Esophagus muscularis mucosa (tissue), 4 donors: ENCODE data around the gene RTKN. TPM values are rescaled to one million over a fixed set of nuclear protein-coding genes. Genes with fewer than 3 reads are reported as not detected.

Source experiments
- DNase-seq: peaks from one replicate; pipeline ENCODE4 v3.0.0-alpha.2; 2017; ENCODE audit errors: extremely low spot score
- H3K27ac ChIP-seq, 4 donors: fragments of 200-600 bp; sonication (generic); replicated peaks in 1 of 4; 1 replicate in 3 of 4; 2 replicates in 1 of 4; pipeline ENCODE4 v1.5.1; 2016 to 2019; ENCODE audit warnings: mild to moderate bottlenecking in 1 of 4
- H3K27me3 ChIP-seq, 4 donors: fragments of 200-600 bp; sonication (generic); one replicate each; pipeline versions ENCODE4 v1.5.1 to v1.6.0; 2016 to 2019
- H3K36me3 ChIP-seq, 4 donors: fragments of 200-600 bp; sonication (generic); one replicate each; pipeline ENCODE4 v1.5.1; 2016 to 2019
- H3K4me1 ChIP-seq, 4 donors: fragments of 200-600 bp; sonication (generic); one replicate each; pipeline ENCODE4 v1.5.1; 2016 to 2019
- H3K4me3 ChIP-seq, 4 donors: fragments of 200-600 bp; sonication (generic); 1 replicate in 2 of 4; 2 replicates in 2 of 4; pipeline ENCODE4 v1.5.1; 2016 to 2019; ENCODE audit warnings: mild to moderate bottlenecking in 4 of 4, moderate library complexity in 1 of 4
- H3K9me3 ChIP-seq, 4 donors: fragments of 200-600 bp; sonication (generic); 1 replicate in 3 of 4; 2 replicates in 1 of 4; pipeline ENCODE4 v1.5.1; 2016 to 2019
- EP300 ChIP-seq: sonication (generic); formaldehyde crosslinking; IDR thresholded peaks from one replicate; pipeline ENCODE4 v1.6.1; 2017; ENCODE audit warnings: antibody characterized with exemption
- POLR2A ChIP-seq: fragments of 450-650 bp; IDR thresholded peaks from one replicate; pipeline ENCODE4 v1.6.1; 2017; ENCODE audit warnings: antibody characterized with exemption, moderate library complexity, mild to moderate bottlenecking, low read depth
- POLR2AphosphoS5 ChIP-seq, 2 donors: sonication (generic); formaldehyde crosslinking; IDR thresholded peaks; one replicate each; pipeline ENCODE4 v1.6.1; 2017; ENCODE audit warnings: antibody characterized with exemption in 2 of 2
- WGBS: methylation state at CpG from one replicate; pipeline ENCODE4 v1.1.5; 2018; 5-methylcytosine and 5-hydroxymethylcytosine counted together
- intact Hi-C: fragments of 100-400 bp; cut with DNase I; formaldehyde crosslinking; loops from one replicate; pipeline ENCODE4 v1.15.1; 2023
- total RNA-seq, 4 donors: library from RNA; depleted of rRNA; stranded (reverse); fragments of >200 nt; gene quantifications; one replicate each; pipeline versions ENCODE4 v1.1.0 to v1.2.1, GENCODE V29; 2016
- TF ChIP-seq, protein P1 (sequence below), 3 experiments: fragments of 200-600 bp in 2 of 3; fragments of 450-650 bp in 1 of 3; sonication (generic) in 2 of 3; IDR thresholded peaks; one replicate each; pipeline ENCODE4 v1.5.1; 2017 to 2019; ENCODE audit warnings: antibody characterized with exemption in 3 of 3, mild to moderate bottlenecking in 2 of 3, moderate library complexity in 1 of 3

RTKN gene
- total RNA-seq, 4 donors from 2014 or later: 8.4 to 14.1 (median 11.3) TPM

DNA sequence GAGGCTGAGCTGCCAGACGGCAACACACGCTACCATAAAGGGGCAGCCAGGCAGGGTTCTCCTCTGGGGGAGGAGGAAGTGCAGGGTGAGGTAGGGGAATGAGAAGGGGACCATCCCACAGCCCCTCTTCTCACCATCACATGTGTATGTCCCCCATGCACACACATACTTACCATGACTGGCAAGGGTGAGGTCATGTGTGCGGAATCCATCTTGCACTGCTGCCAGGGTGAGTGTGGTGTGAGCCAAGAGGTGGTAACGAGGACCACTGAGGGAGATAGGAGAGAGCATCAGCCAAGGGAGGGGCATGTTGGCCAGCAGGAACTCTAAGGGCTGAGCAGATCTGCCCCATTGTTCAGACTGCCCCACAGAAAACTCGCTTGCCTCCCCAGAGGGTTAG, 13.1 kb downstream of the RTKN start:
- Histone ChIP-seq H3K4me3 (no peak overlapping the region), H3K4me1 (no peaks in the 10 kb centered on the region), H3K9me3 (no peaks in the 10 kb centered on the region), H3K27me3 (no peaks in the 10 kb centered on the region), H3K27ac (no peak overlapping the region), H3K36me3 (peaks cover 27 to 79% (median 75%) of the 10 kb centered on the region in 4 donors)
- WGBS: 79% methylated on average over 5 of the region's 5 CpGs
- intact Hi-C loops: no loop called here
- DNase-seq: no peak
- TF ChIP-seq POLR2A (no peak), EP300 (no peak), POLR2AphosphoS5 (IDR thresholded peaks at IDR 0.05) (no peak)
- TF ChIP-seq, protein P1, sequence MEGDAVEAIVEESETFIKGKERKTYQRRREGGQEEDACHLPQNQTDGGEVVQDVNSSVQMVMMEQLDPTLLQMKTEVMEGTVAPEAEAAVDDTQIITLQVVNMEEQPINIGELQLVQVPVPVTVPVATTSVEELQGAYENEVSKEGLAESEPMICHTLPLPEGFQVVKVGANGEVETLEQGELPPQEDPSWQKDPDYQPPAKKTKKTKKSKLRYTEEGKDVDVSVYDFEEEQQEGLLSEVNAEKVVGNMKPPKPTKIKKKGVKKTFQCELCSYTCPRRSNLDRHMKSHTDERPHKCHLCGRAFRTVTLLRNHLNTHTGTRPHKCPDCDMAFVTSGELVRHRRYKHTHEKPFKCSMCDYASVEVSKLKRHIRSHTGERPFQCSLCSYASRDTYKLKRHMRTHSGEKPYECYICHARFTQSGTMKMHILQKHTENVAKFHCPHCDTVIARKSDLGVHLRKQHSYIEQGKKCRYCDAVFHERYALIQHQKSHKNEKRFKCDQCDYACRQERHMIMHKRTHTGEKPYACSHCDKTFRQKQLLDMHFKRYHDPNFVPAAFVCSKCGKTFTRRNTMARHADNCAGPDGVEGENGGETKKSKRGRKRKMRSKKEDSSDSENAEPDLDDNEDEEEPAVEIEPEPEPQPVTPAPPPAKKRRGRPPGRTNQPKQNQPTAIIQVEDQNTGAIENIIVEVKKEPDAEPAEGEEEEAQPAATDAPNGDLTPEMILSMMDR (IDR thresholded peaks at IDR 0.05): no peak

DNA sequence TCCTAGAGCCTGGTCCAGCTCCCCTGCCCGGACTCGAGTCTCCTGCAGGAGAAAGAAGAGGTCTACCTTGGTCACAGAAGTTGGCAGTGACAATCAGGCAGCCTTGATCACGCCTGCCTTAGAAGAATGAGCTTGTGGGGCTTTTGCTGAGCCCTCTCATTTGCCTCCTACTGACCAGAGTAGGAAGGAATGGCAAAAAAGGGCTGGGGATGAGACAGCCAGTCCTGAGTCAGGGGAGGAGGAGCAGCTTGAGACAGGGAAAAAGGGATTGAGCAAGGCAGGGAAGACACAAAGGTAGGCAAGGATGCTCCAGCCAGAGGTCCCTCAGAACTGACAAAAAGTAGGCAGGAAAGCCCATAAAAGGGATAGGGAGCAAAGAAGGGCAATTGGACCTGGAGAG, 14.2 kb downstream of the RTKN start:
- TF ChIP-seq POLR2A: no peak
- no peak for TF ChIP-seq EP300
- TF ChIP-seq, protein P1 (IDR thresholded peaks at IDR 0.05): no peak
- no peak for TF ChIP-seq POLR2AphosphoS5 (IDR thresholded peaks at IDR 0.05)
- H3K4me3 ChIP-seq: no peak overlapping the region
- no peak for DNase-seq
- H3K9me3 ChIP-seq: no peaks in the 10 kb centered on the region
- intact Hi-C loops: no loop called here
- peaks cover 27 to 77% (median 74%) of the 10 kb centered on the region in 4 donors for H3K36me3 ChIP-seq
- peaks cover 0 to under 1% (median 0%) of the 10 kb centered on the region in 4 donors for H3K4me1 ChIP-seq
- H3K27ac ChIP-seq: no peak overlapping the region
- WGBS: 93% methylated on average over 3 of the region's 3 CpGs
- no peaks in the 10 kb centered on the region for H3K27me3 ChIP-seq

DNA sequence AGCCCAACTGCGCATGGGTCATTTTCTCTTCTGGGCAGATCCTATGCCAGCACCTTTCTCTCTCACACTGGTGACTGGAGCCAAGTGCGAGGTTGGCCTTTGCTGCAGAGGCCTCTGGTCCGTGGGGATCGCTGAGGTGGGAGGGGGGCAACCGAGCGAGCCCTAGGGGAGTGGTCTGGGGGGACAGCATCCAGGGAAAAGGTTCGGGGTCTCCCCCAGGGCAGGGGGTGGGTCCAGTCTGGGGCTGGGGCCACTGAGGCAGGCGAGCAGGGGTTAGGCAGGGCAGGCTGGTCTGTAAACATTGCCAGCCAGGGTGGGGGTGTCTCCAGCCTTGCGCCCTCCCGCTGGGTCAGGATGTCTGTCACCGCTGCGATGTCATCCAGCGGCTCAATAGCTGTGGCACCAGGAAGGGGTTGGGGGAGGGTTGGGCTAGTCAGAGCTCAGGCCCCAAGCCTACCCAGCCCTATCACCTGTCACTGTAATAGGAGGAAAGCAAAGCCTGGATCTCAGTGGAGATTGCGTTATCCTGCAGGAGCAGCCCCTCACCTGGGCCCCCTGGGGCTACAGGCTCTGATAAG, 15.5 kb downstream of the RTKN start:
- DNase-seq: no peak
- H3K36me3 ChIP-seq: peaks cover 18 to 64% (median 61%) of the 10 kb centered on the region in 4 donors
- H3K4me3 ChIP-seq: no peak overlapping the region
- peaks cover 7 to 10% (median 9%) of the 10 kb centered on the region in 4 donors for H3K4me1 ChIP-seq
- intact Hi-C loops: no loop called here
- TF ChIP-seq POLR2A (no peak), EP300 (no peak), POLR2AphosphoS5 (IDR thresholded peaks at IDR 0.05) (no peak)
- TF ChIP-seq, protein P1 (IDR thresholded peaks at IDR 0.05): no peak
- H3K27me3 ChIP-seq: no peaks in the 10 kb centered on the region
- no peaks in the 10 kb centered on the region for H3K9me3 ChIP-seq
- no peak overlapping the region for H3K27ac ChIP-seq
- 82% methylated on average over 14 of the region's 14 CpGs for WGBS

DNA sequence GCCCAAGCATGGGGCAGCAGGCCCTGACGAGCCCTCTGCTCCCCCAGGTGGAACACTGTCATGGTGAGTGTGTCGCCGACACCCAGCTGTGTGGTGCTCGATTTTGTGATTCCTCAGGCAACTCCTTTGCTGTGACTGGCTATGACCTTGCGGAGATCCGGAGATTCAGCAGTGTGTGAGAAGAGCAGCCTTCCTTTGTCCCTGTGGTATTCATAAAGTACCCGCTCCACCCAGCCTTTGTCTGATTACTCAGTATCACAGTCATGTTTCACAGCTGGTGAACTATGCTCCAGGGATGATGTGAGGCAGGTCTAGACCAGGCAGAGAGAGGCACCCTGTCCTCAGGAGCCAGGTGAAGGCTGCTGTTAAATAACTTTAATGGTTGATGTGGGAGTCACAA, 16.2 kb downstream of the RTKN start:
- Histone ChIP-seq H3K36me3 (peaks cover 16 to 56% (median 54%) of the 10 kb centered on the region in 4 donors), H3K4me3 (no peak overlapping the region), H3K4me1 (peaks cover 13 to 16% (median 15%) of the 10 kb centered on the region in 4 donors), H3K27me3 (no peaks in the 10 kb centered on the region), H3K9me3 (no peaks in the 10 kb centered on the region), H3K27ac (no peak overlapping the region)
- no peak for DNase-seq
- TF ChIP-seq POLR2A (no peak), POLR2AphosphoS5 (IDR thresholded peaks at IDR 0.05) (no peak), EP300 (no peak)
- TF ChIP-seq, protein P1 (IDR thresholded peaks at IDR 0.05): no peak
- intact Hi-C loops: no loop called here
- WGBS: no CpG with 5 or more reads among the region's 7 CpGs

DNA sequence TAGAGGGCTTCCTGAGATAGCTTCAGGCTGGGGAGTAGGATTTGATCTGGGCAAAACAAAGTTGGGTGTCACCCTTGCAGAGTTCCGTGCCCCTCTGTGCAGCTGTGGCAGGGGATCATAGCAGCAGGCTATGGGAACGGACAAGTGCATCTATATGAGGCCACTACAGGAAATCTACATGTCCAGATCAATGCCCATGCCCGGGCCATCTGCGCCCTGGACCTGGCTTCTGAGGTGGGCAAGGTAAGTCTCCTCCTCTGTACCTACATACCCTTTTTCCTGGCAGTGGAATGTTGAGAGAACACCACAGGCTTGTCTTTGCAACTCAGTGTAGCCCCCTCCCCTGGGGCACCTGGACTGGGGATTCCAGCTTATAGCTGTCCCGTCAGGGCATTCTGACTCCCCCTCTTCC, 16.7 kb downstream of the RTKN start:
- Histone ChIP-seq H3K9me3 (no peaks in the 10 kb centered on the region), H3K36me3 (peaks cover 16 to 51% (median 49%) of the 10 kb centered on the region in 4 donors), H3K4me1 (peaks cover 13 to 16% (median 15%) of the 10 kb centered on the region in 4 donors), H3K27ac (no peak overlapping the region), H3K27me3 (no peaks in the 10 kb centered on the region), H3K4me3 (no peak overlapping the region)
- no peak for TF ChIP-seq EP300
- no peak for TF ChIP-seq POLR2A
- TF ChIP-seq, protein P1 (IDR thresholded peaks at IDR 0.05): no peak
- no peak for TF ChIP-seq POLR2AphosphoS5 (IDR thresholded peaks at IDR 0.05)
- 46% methylated on average over 3 of the region's 5 CpGs for WGBS
- intact Hi-C loops: no loop called here
- no peak for DNase-seq
